ENCODE data around the gene FAM3B. TPM values are rescaled to one million over a fixed set of nuclear protein-coding genes. Genes with fewer than 3 reads are reported as not detected.
A peak's percentile ranks its signal among the peaks of the same experiment; 100 is the strongest.

The FAM3B gene
- total and polyA plus RNA-seq, 2 donors from 2014 or later, result 19.4 to 44.4 TPM

DNA sequence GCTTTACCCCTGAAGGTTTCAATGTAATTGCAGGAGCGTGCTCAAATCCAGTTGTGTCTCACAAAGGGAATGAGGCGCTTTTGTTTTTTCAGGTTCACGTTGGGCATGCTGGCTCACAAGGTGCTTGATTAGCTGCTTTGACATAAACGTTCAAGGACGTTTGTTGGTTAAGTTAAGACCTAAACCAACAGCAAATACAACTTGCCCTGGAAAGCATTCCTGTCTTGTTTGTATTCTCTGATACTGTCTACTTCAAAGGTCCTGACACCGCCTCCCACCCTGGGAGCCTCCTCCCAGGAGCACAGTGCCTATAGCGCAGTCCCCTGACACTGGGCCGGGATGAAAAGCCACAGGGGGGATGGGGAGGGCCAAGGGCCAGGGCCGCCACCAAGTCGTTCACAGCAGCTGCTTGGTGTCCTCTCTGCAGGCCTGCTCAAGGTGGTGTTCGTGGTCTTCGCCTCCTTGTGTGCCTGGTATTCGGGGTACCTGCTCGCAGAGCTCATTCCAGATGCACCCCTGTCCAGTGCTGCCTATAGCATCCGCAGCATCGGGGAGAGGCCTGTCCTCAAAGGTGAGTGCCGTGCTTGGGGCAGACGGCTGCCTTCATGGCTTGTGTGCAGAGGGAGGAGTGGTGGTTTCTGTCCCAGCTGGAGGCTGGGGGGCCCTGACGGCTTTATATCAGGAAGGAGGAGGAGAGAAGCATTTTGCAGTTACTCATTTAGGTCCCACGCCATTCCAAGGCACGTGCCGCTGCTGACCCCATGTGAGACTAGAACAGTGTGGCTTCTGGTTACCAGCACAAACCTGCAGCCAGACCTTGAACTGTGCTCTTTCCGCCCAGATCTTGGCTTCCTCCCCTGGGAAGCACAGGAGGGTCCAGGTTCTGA, 6.1 kb downstream of the FAM3B start:
- H3K9ac ChIP-seq (ENCODE audit: low read length in 3 of 3), result no peak overlapping the region
- no peaks in the 10 kb centered on the region for H3K27me3 ChIP-seq (ENCODE audit: control insufficient read depth, insufficient read depth, low read length)
- no peak for FAIRE-seq
- TF ChIP-seq, protein P1, sequence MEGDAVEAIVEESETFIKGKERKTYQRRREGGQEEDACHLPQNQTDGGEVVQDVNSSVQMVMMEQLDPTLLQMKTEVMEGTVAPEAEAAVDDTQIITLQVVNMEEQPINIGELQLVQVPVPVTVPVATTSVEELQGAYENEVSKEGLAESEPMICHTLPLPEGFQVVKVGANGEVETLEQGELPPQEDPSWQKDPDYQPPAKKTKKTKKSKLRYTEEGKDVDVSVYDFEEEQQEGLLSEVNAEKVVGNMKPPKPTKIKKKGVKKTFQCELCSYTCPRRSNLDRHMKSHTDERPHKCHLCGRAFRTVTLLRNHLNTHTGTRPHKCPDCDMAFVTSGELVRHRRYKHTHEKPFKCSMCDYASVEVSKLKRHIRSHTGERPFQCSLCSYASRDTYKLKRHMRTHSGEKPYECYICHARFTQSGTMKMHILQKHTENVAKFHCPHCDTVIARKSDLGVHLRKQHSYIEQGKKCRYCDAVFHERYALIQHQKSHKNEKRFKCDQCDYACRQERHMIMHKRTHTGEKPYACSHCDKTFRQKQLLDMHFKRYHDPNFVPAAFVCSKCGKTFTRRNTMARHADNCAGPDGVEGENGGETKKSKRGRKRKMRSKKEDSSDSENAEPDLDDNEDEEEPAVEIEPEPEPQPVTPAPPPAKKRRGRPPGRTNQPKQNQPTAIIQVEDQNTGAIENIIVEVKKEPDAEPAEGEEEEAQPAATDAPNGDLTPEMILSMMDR (IDR thresholded peaks at IDR 0.05; ENCODE audit: borderline replicate concordance, extremely low read depth, insufficient read depth), result no peak
- intact Hi-C loops (cut with DNase I), result no loop called here
- H3K4me3 ChIP-seq (ENCODE audit: low read length in 3 of 3), result no peak overlapping the region
- no peak overlapping the region for H3K27ac ChIP-seq (ENCODE audit: low read depth in 2 of 2, low read length in 2 of 2)
- H3K36me3 ChIP-seq (ENCODE audit: control insufficient read depth in 2 of 3, insufficient read depth in 3 of 3, low read length in 3 of 3), result no peaks in the 10 kb centered on the region
- no peaks in the 10 kb centered on the region for H3K9me3 ChIP-seq (ENCODE audit: control insufficient read depth in 2 of 3, insufficient read depth in 1 of 3, low read length in 3 of 3)
- H3K4me1 ChIP-seq (ENCODE audit: control insufficient read depth in 2 of 3, insufficient read depth in 2 of 3, low read depth in 1 of 3, low read length in 3 of 3), result no peaks in the 10 kb centered on the region
- DNase-seq, result no peak

- Histone ChIP-seq H3K9me3 (ENCODE audit: control insufficient read depth in 2 of 3, insufficient read depth in 1 of 3, low read length in 3 of 3) (no peaks in the 10 kb centered on the region), H3K4me3 (ENCODE audit: low read length in 3 of 3) (no peak overlapping the region), H3K9ac (ENCODE audit: low read length in 3 of 3) (no peak overlapping the region), H3K27me3 (ENCODE audit: control insufficient read depth, insufficient read depth, low read length) (no peaks in the 10 kb centered on the region), H3K27ac (ENCODE audit: low read depth in 2 of 2, low read length in 2 of 2) (no peak overlapping the region), H3K4me1 (ENCODE audit: control insufficient read depth in 2 of 3, insufficient read depth in 2 of 3, low read depth in 1 of 3, low read length in 3 of 3) (no peaks in the 10 kb centered on the region), H3K36me3 (ENCODE audit: control insufficient read depth in 2 of 3, insufficient read depth in 3 of 3, low read length in 3 of 3) (no peaks in the 10 kb centered on the region)
- DNase-seq, result no peak
- no peak for FAIRE-seq
- TF ChIP-seq, protein P1 (IDR thresholded peaks at IDR 0.05; ENCODE audit: borderline replicate concordance, extremely low read depth, insufficient read depth), result no peak
- intact Hi-C loops (cut with DNase I), result no loop called here
Observed at GRCh38 chr21:41325138-41325912, 8.7 kb downstream of the FAM3B start.

- Histone ChIP-seq H3K27ac (ENCODE audit: low read depth in 2 of 2, low read length in 2 of 2) (no peak overlapping the region), H3K36me3 (ENCODE audit: control insufficient read depth in 2 of 3, insufficient read depth in 3 of 3, low read length in 3 of 3) (no peaks in the 10 kb centered on the region), H3K9ac (ENCODE audit: low read length in 3 of 3) (no peak overlapping the region), H3K27me3 (ENCODE audit: control insufficient read depth, insufficient read depth, low read length) (no peaks in the 10 kb centered on the region), H3K9me3 (ENCODE audit: control insufficient read depth in 2 of 3, insufficient read depth in 1 of 3, low read length in 3 of 3) (no peaks in the 10 kb centered on the region), H3K4me1 (ENCODE audit: control insufficient read depth in 2 of 3, insufficient read depth in 2 of 3, low read depth in 1 of 3, low read length in 3 of 3) (no peaks in the 10 kb centered on the region), H3K4me3 (ENCODE audit: low read length in 3 of 3) (no peak overlapping the region)
- DNase-seq (peak in 1 of 5 donors; percentile 73), FAIRE-seq (no peak)
- intact Hi-C loops (cut with DNase I), result no loop called here
- TF ChIP-seq, protein P1 (IDR thresholded peaks at IDR 0.05; ENCODE audit: borderline replicate concordance, extremely low read depth, insufficient read depth), result no peak
Observed at GRCh38 chr21:41326414-41327080, 9.9 kb downstream of the FAM3B start.

Data from kidney (tissue), 14 donors.